Ascending aorta (tissue), 2 donors: ENCODE data around the gene TP53RK. TPM values are rescaled to one million over a fixed set of nuclear protein-coding genes. Genes with fewer than 3 reads are reported as not detected.
A peak's percentile ranks its signal among the peaks of the same experiment; 100 is the strongest.
"Not testable (repeated sequence)": the region's sequence is repeated elsewhere in the genome, so short reads cannot be mapped to it uniquely, and the experiment has no call there.

Experiments used
- DNase-seq, 2 donors: peaks; one replicate each; pipeline ENCODE4 v3.0.0-alpha.2; 2019; ENCODE audit warnings: low spot score in 2 of 2
- H3K27ac ChIP-seq, 2 donors: fragments of 200-600 bp; sonication (generic); one replicate each; pipeline ENCODE4 v1.5.1; 2016 to 2017; ENCODE audit warnings: mild to moderate bottlenecking in 1 of 2
- H3K27me3 ChIP-seq: fragments of 200-600 bp; sonication (generic); one replicate; pipeline ENCODE4 v1.5.1; 2017
- H3K36me3 ChIP-seq, 2 donors: fragments of 200-600 bp; sonication (generic); one replicate each; pipeline ENCODE4 v1.5.1; 2016
- H3K4me1 ChIP-seq, 2 donors: fragments of 200-600 bp; sonication (generic); one replicate each; pipeline ENCODE4 v1.5.1; 2016 to 2017; ENCODE audit warnings: mild to moderate bottlenecking in 1 of 2
- H3K4me3 ChIP-seq, 2 donors: fragments of 200-600 bp; sonication (generic); one replicate each; pipeline ENCODE4 v1.5.1; 2016 to 2017; ENCODE audit warnings: mild to moderate bottlenecking in 1 of 2
- H3K9me3 ChIP-seq, 2 donors: fragments of 200-600 bp; sonication (generic); one replicate each; pipeline ENCODE4 v1.5.1; 2016
- intact Hi-C: fragments of 100-400 bp; cut with DNase I; formaldehyde crosslinking; loops from one replicate; pipeline ENCODE4 v1.15.1; 2023
- total RNA-seq: library from RNA; depleted of rRNA; stranded (reverse); fragments of >200 nt; gene quantifications from one replicate; pipeline ENCODE4 v1.1.0, GENCODE V29; 2016
- TF ChIP-seq, protein P1 (sequence below), 3 experiments: fragments of 200-600 bp in 2 of 3; fragments of 450-650 bp in 1 of 3; sonication (generic) in 2 of 3; IDR thresholded peaks; one replicate each; pipeline ENCODE4 v1.5.1; 2016 to 2019; ENCODE audit warnings: antibody characterized with exemption in 3 of 3, mild to moderate bottlenecking in 1 of 3, moderate library complexity in 1 of 3

The TP53RK gene
- total RNA-seq, 1 donor from 2014 or later, result 30.8 TPM

DNA sequence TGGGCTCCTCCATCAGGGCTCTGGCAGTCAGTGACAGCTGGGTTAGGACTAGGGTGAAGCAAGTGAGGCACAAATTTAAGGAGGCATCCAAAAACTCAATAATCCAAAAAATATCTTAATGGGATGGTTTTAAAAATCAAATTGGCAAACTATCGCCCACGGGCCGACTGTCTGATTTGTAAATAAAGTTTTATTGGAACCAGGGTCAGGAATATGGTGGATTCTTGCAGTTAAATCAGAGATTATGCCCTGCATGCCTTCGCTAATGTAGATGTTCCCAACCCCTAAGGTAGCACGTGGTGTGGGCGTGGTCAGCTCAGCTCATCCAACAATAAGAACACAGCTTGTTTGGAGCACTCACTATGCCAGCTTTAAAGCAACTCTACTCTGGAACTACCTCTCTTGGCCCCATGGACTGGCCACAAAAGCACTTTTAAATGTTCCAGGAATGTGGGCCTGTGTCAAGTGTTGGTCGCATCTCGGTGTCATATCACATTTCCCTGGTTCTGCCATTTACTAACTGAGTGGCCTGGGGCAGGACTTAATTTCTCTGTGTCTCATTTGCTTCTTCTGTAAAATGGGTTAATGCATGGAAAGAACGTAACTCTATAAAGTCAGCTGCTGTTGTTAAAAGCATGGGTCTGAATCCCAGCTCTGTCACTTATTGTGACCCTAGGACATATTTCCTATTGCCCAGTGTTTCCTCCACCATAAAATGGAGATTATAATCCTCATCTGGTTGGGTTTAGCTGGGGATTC, 7.0 kb downstream of the TP53RK start:
- intact Hi-C loops, result loop anchor here (5.0 to 10.0 kb wide), 3 partner anchors 120 to 567 kb away; partner anchors contain the start of gene CD40
- H3K4me1 ChIP-seq, result peaks cover 7 to 11% of the 10 kb centered on the region in 2 donors
- H3K4me3 ChIP-seq, result no peak overlapping the region
- H3K27me3 ChIP-seq, result no peaks in the 10 kb centered on the region
- no peak for DNase-seq
- H3K27ac ChIP-seq, result no peak overlapping the region
- no peaks in the 10 kb centered on the region for H3K9me3 ChIP-seq
- TF ChIP-seq, protein P1, sequence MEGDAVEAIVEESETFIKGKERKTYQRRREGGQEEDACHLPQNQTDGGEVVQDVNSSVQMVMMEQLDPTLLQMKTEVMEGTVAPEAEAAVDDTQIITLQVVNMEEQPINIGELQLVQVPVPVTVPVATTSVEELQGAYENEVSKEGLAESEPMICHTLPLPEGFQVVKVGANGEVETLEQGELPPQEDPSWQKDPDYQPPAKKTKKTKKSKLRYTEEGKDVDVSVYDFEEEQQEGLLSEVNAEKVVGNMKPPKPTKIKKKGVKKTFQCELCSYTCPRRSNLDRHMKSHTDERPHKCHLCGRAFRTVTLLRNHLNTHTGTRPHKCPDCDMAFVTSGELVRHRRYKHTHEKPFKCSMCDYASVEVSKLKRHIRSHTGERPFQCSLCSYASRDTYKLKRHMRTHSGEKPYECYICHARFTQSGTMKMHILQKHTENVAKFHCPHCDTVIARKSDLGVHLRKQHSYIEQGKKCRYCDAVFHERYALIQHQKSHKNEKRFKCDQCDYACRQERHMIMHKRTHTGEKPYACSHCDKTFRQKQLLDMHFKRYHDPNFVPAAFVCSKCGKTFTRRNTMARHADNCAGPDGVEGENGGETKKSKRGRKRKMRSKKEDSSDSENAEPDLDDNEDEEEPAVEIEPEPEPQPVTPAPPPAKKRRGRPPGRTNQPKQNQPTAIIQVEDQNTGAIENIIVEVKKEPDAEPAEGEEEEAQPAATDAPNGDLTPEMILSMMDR (IDR thresholded peaks at IDR 0.05), result no peak
- H3K36me3 ChIP-seq, result peaks cover 4% of the 10 kb centered on the region in 2 donors

DNA sequence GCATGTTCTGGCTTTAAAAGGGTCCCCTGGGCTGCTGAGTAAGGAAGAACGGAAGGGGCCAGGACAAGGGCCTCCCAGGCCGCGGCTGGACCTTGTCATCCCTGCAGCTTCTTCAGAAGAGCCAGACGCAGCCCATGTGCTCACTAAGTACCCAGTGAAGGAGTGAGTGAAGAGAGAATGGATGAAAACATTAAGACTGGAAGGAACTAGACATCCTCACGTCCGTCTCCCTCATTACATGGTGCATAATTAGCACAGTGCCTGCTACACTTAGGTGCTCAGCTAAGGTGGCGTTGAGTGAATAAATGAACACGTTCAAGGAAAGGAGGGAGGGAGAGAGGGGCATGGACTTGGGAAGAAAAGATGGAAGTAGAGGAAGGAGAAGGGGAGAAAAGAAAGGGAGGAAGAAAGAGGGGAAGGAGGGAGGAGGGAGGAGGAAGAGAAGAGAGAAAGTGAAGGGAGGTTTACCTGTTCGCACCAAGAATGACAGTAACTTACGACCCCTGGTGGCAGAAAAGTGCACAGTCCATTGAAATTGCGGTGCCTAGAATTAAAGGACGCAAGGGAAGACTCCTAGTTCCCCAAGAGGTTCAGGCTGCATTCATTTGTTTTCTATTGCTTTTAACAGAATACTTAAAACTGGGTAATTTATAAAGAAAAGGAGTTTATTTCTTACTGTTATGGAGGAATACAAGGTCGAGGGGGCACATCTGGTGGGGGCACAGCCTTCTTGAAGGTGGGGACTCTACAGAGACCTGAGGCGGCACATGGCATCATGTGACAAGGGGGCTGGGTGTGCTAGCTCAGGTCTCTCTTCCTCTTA, 8.0 kb downstream of the TP53RK start:
- H3K4me3 ChIP-seq, result no peak overlapping the region
- DNase-seq, result peak in 1 of 2 donors; percentile 69
- no peaks in the 10 kb centered on the region for H3K9me3 ChIP-seq
- H3K4me1 ChIP-seq, result peaks cover 7 to 10% of the 10 kb centered on the region in 2 donors
- peaks cover 0 to 4% of the 10 kb centered on the region in 2 donors for H3K36me3 ChIP-seq
- no peaks in the 10 kb centered on the region for H3K27me3 ChIP-seq
- no peak overlapping the region for H3K27ac ChIP-seq
- intact Hi-C loops, result loop anchor here (5.0 to 10.0 kb wide), 3 partner anchors 119 to 566 kb away; partner anchors contain the start of gene CD40
- TF ChIP-seq, protein P1 (IDR thresholded peaks at IDR 0.05), result peak; percentile 47 to 71 (median 52)

DNA sequence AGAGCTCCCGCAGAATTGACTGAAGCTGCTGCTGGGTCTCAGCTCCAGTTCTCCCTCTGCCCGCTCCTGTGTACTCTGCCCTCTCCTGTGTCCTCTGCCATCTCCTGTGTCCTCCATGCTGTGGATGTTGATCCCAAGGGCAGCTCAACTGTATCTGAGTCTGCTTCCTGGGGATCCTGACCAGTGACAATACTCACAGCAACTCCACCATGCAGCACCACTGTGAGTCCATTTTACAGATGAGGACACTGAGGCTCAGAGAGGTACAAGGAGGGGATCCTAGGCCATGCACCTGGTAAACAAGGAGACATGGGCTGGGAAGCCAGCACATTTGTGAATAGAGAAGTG, 8.6 kb downstream of the TP53RK start:
- no peak for DNase-seq
- intact Hi-C loops, result loop anchor here (5.0 to 10.0 kb wide), 3 partner anchors 118 to 566 kb away; partner anchors contain the start of gene CD40

DNA sequence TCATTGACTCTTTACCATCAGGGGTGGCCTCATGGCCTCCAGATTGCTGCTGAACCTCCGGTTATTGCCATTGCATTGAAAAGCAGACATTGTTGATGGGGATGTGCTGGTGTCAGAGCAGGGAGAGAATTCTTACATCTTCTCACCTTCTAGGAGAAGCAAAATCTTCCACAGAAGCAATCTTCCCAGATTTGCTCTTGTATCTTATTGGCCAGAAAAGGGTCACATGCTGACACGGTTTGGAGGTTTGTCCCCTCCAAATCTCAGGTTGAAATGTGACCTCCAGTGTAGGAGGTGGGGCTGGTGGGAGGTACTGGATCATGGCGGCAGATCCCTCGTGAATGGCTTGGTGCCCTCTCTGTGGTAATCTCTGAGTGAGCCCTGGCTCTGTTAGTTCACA, 10.7 kb downstream of the TP53RK start:
- H3K4me1 ChIP-seq, result peaks cover 7 to 8% of the 10 kb centered on the region in 2 donors
- intact Hi-C loops, result no loop called here
- TF ChIP-seq, protein P1 (IDR thresholded peaks at IDR 0.05), result no peak
- H3K27me3 ChIP-seq, result no peaks in the 10 kb centered on the region
- no peak for DNase-seq
- no peaks in the 10 kb centered on the region for H3K36me3 ChIP-seq
- H3K27ac ChIP-seq, result no peak overlapping the region
- no peak overlapping the region for H3K4me3 ChIP-seq
- H3K9me3 ChIP-seq, result no peaks in the 10 kb centered on the region

More for the DNA sequence above, 8.6 kb downstream of the TP53RK start:
- Histone ChIP-seq H3K36me3 (peaks cover 0 to 2% of the 10 kb centered on the region in 2 donors), H3K9me3 (no peaks in the 10 kb centered on the region), H3K27me3 (no peaks in the 10 kb centered on the region), H3K27ac (no peak overlapping the region), H3K4me3 (no peak overlapping the region), H3K4me1 (peaks cover 7 to 10% of the 10 kb centered on the region in 2 donors)
- TF ChIP-seq, protein P1 (IDR thresholded peaks at IDR 0.05), result no peak

DNA sequence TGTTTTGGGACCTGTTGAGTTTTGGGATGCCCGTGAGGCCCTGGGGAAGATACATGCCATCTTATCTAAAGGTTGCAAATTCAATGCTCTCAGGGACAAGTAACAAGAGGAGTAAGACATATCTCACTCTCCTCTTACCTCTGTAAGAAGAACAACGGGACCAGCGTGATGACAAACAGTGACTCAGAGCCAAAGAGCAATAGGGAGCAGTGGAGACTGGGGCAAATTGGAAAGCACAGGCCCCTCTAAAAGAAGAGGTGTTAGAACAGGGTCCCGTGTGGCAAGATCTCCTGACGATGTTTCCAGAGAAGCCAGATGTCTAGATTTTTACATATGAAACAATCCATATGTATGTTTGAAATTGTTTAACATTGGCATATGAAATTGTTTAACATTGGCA, 11.6 kb downstream of the TP53RK start:
- Histone ChIP-seq H3K4me3 (no peak overlapping the region), H3K27ac (no peak overlapping the region), H3K9me3 (no peaks in the 10 kb centered on the region), H3K27me3 (no peaks in the 10 kb centered on the region), H3K36me3 (no peaks in the 10 kb centered on the region), H3K4me1 (no peaks in the 10 kb centered on the region)
- intact Hi-C loops, result no loop called here
- DNase-seq, result no peak
- TF ChIP-seq, protein P1 (IDR thresholded peaks at IDR 0.05), result no peak

DNA sequence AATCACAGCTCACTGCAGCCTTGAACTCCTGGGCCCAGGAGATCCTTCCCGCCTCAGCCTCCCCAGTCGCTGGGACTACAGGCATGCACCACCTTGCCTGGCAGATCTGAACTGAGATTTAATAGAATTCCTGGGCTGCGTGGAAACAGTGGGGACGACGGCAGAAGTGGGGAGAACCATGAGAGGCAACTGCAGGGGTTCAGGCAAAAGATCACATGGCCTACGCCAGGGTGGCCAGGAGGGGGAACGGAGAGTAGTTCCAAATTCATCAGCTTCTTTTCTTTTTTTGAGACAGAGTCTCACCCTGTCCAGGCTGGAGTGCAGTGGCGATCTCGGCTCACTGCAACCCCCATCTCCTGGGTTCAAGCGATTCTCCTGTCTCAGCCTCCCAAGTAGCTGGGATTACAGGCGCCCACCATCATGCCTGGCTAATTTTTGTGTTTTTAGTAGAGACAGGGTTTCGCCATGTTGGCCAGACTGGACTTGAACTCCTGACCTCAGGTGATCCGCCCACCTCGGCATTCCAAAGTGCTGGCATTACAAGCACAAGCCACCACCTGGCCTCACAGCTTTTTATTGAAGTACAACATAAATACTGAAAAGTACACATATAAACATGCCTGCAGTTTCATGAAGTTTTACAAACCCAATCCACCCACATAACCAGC, 12.5 kb downstream of the TP53RK start:
- DNase-seq, H3K27ac ChIP-seq, H3K36me3 ChIP-seq, H3K4me3 ChIP-seq, H3K4me1 ChIP-seq, H3K27me3 ChIP-seq, intact Hi-C loops, H3K9me3 ChIP-seq: not testable (repeated sequence)
